NCI-H2196 (cell line): ENCODE data around the gene TELO2.
"Not testable (repeated sequence)": the region's sequence is repeated elsewhere in the genome, so short reads cannot be mapped to it uniquely, and the experiment has no call there.

Source experiments
- DNase-seq: peaks from one replicate; lab custom pipeline; 2025; ENCODE audit not compliant: unreplicated experiment; lab: John Stamatoyannopoulos, UW

TELO2 gene

GRCh38 chr16:1457489-1458245, 35.5 kb upstream of the TELO2 start:
- DNase-seq, result no peak

- no peak for DNase-seq
Observed at GRCh38 chr16:1458336-1458976, 34.7 kb upstream of the TELO2 start.

GRCh38 chr16:1458977-1459341, 34.2 kb upstream of the TELO2 start:
- DNase-seq, result no peak

DNA sequence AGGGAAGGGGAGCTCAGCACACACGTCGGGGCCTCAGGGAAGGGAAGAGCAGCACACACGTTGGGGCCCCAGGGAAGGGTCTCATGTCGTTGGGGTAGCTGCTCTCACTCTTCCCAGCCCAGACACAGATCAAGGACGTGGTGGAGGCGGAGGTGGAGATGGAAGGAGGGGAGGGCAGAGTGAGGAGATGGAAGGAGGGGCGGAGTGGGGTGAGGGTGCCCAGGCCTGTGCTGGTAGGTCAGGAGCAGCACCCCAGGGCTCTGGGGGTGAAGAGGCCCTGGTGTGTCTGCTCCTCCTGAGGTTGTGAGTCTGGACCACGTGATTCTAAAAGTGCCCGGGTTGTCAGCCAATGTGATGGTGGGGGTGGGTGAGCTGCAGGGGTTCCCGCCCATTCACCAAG, 33.2 kb upstream of the TELO2 start:
- no peak for DNase-seq

- DNase-seq, result no peak
Observed at GRCh38 chr16:1460602-1461138, 32.5 kb upstream of the TELO2 start.

DNA sequence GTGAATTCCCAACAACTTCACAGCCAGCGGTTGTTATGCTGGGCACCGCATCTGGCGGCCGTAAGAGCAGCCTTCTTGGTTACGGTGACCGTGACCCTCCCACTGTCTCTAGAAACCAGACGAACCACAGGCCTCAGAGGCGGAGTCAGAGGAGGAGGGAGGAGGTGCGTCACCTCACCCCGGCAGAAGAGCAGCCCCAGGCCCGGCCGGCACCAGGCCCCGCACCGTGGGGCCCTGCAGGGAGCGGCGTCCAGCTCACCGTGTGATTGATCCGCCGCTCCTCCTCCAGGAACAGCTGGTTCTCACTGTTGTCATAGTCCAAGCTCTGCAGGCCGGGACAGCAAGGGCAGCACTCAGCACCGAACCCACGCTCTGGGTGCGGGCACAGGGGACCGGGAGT, 32.0 kb upstream of the TELO2 start:
- DNase-seq, result no peak

DNA sequence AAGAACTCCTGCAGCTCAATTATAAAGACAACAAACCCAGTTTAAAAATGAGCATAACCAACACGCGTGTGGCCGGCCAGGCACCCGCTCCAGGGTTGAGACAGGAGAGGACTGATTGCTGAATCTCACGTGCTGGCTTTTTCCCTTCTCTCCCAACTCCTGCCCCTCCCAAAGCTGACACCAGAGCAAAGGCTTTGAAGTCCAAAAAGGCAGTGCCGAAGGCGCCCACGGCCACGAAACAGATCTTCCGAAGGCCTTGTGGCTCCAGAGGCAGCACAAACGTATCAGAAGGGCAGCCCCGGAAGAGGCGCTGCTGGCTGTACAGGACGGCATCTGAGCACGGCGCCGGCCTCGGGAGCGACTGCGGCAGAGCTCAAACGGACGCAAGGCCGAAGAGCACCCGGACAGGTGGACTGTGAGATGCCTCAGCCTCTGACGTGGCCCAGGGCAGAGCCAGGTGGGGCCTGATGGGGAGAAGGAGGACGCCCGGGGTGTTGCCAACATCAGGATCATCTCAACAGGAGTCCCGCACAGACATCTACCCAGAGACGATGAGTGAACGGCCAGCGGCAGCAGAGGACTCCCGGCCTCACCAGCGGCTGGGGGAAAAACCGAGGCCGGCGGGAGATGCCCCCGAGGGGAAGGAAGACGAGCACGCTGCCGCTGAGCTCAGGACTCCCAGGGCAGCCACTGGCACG, 28.8 kb upstream of the TELO2 start:
- DNase-seq, result no peak

- no peak for DNase-seq
Observed at GRCh38 chr16:1464894-1465566, 28.1 kb upstream of the TELO2 start.

GRCh38 chr16:1465567-1465915, 27.6 kb upstream of the TELO2 start:
- no peak for DNase-seq

GRCh38 chr16:1466054-1466453, 27.1 kb upstream of the TELO2 start:
- DNase-seq, result no peak

DNA sequence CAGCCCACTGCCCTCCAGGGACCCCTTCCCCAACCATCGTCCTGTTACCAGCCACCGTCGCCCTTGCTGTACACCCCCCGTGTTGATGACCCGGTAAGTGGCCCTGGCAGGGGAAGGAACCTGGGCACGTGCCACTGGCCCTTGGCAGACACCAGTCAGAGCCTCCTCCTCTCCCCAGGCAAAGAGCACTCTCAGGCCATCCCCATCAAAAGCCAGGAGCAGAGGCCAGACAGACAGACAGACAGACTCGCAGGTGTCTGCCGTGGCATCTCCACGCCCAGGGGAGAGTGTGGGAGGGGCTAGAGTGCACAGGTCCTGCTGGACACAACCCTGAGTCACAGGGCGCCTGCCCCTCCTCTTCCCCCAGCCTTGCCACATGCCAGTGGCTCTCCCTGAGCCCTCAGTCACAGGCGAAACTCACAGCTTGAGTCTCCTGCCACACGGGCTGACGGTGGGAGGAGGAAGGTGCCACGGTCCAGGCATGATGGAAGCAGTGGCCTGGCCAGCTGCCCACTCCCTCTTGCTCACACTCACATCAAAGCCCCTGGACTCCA, 26.1 kb upstream of the TELO2 start:
- no peak for DNase-seq

GRCh38 chr16:1468426-1468810, 24.7 kb upstream of the TELO2 start:
- DNase-seq, result no peak

DNA sequence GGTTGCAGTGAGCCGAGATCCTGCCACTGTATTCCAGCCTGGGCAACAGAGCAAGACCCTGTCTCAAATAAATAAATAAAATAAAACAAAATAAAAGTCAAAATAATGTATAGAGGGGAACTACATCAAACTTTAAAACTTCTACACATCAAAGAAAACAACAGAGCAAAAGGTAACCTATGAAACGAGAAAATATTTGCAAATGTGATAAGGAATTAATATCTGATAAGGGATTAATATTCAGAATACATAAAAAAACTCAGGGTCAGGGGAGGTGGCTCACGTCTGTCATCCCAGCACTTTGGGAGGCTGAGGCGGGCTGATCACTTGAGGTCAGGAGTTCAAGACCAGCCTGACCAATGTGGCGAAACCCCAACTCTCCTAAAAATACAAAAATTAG, 24.0 kb upstream of the TELO2 start:
- DNase-seq, result not testable (repeated sequence)

DNA sequence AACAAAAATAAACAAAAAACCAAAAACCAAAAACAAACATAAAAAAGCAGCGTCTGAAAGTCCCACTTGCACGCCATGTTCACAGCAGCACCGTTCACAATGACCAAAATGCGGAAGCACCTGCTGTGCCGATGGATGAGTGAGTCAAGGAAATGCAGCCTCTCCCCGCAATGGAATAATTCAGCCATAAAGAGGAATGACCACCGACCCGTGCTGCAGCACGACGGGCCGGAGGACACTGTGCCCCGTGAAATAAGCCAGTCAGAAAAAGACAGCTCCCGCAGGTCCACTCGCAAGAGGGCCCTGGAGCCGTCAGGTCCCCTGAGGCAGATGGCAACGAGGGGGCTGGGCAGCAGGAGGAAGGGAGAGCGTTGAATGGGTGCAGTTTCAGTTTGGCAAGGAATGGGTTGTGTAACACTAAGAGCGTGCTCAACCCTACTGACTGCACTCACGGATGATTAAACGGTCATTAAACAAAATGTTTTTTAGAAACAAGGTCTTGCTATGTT, 23.4 kb upstream of the TELO2 start:
- no peak for DNase-seq

DNA sequence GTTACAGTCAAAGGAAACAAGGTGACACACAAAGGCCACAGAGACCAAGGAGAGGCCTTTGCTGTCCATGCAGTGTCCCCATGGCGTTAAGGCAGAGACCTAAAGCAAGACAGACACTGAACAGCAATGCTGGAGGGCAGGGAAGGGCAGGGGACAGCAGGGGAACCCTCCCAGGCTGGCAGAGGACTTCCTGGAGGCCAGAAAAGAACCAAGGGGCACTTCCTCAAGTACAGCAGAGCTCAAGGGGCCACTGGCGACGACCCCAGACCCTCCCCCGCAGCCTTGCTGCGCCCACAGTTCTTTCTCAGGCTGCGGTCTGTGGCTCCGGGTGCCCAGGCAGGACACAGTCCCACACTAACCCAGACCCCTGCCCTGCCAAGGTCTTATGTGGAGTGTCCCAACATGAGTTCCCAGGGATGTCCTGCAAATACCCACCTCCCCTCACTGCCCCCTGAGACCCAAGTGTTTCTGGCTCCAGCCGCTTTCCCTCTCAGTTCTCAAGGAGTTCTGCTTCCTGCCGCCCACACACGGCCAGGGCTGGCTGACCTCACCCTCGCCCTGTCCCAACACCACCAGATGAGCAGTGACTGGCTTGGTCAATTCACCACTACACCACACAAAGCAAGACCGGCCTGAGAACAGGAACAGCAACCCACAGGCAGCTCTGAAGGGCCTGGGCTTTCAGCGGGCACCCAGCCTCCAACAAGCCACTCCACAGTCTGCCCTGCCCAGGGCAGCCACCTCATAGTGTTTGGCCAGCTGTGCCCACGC, 22.5 kb upstream of the TELO2 start:
- DNase-seq, result no peak

DNA sequence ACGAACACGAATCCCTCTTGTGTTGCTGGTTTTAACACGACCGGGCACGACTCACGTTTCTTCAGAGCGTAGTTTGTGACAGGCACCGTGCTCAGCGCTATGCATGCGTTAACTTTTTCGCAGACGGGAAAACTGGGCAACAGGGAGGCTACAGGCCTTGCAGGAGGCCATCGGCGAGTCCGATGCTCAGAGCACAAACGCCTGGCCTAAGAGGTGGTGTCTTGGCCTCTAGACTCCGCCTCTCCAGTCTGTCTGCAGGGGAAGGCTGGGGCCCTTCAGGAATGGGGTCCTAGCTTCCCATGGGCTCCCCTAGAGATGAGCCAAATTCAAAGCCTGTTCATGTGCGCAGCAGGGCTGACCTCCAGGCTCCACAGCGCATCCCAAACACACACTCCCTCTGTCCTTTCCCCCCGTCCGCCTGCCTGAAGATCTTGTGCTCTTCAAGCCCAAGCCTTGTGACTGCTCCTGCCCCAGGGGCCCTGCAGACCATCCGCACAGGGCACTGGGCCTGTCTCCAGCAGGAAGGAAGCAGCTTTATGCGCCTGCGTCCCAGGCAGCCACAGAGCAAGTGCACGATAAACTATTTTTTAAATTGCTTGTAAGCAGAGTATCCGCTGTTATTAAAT, 21.5 kb upstream of the TELO2 start:
- no peak for DNase-seq

- no peak for DNase-seq
Observed at GRCh38 chr16:1472974-1473373, 20.2 kb upstream of the TELO2 start.

DNA sequence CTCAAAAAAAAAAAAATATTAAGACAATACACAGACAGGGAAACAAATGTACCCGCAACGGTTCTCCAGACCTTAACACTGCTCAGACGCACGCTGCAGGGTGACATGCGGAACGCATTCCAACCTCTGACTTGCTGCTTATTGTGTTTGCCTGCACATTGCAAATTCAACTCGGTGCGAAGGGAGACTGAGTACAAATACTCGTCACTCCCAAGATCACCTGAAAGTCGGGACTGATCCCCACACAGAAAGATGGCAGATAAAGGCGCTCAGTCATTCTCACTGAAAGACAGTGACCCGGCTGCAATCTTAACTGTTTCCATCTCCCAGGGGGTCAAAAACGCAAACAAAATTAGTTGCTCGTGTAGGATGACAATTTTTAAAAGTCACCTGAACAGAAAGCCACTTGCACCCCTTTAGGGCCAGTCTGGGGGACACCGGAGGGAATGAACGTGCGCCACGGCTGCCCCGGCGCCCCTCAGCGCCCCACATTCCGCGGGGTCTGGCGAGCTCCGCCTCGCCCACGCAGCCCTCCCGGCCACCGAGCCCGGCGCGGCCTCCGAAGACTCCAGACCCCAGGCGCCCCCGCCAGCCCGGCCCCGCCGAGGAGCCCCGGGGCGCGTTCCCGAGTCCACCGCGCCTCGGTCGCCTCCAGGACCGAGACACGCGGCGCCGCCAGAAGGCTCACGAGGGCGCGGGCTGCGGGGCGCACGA, 18.9 kb upstream of the TELO2 start:
- DNase-seq, result no peak
